Astrocyte (in vitro differentiated cells and primary cell): Measurements from ENCODE around the gene COMMD1. TPM values are rescaled to one million over a fixed set of nuclear protein-coding genes. Genes with fewer than 3 reads are reported as not detected.
"Not testable (repeated sequence)": the region's sequence is repeated elsewhere in the genome, so short reads cannot be mapped to it uniquely, and the experiment has no call there.

ENCODE experiments used
- DNase-seq: peaks from one replicate; pipeline ENCODE4 v3.0.0-alpha.2; 2010; ENCODE audit warnings: low read depth
- FAIRE-seq: peaks from 2 replicates; lab custom pipeline; 2011; peaks lifted over from hg19 to GRCh38; lab: Jason Lieb, UNC
- H2AFZ ChIP-seq: 2 replicates; pipeline ENCODE4 v1.6.0; 2012; ENCODE audit warnings: low read depth, low read length, inconsistent platforms
- H3K27ac ChIP-seq: 2 replicates; pipeline ENCODE4 v1.5.1; 2011; ENCODE audit warnings: low read depth, low read length, inconsistent platforms
- H3K27me3 ChIP-seq: 2 replicates; pipeline ENCODE4 v1.6.0; 2011; ENCODE audit warnings: low read length, inconsistent platforms; ENCODE audit not compliant: insufficient read depth
- H3K36me3 ChIP-seq: 2 replicates; pipeline ENCODE4 v1.5.1; 2011; ENCODE audit warnings: low read length, inconsistent platforms; ENCODE audit not compliant: insufficient read depth
- H3K4me1 ChIP-seq: 2 replicates; pipeline ENCODE4 v1.5.1; 2011; ENCODE audit warnings: low read length, inconsistent platforms; ENCODE audit not compliant: insufficient read depth
- H3K4me2 ChIP-seq: 2 replicates; pipeline ENCODE4 v1.6.0; 2012; ENCODE audit warnings: low read length, inconsistent platforms
- H3K4me3 ChIP-seq: 2 replicates; pipeline ENCODE4 v1.5.1; 2011; ENCODE audit warnings: low read depth, mild to moderate bottlenecking, low read length, inconsistent platforms; ENCODE audit not compliant: insufficient read depth
- H3K79me2 ChIP-seq: 2 replicates; pipeline ENCODE4 v1.6.0; 2012; ENCODE audit warnings: mild to moderate bottlenecking, low read length, inconsistent platforms; ENCODE audit not compliant: insufficient read depth
- H3K9ac ChIP-seq: 2 replicates; pipeline ENCODE4 v1.6.0; 2012; ENCODE audit warnings: mild to moderate bottlenecking, low read length, inconsistent platforms
- H3K9me3 ChIP-seq: 2 replicates; pipeline ENCODE4 v1.5.1; 2012; ENCODE audit warnings: low read depth, mild to moderate bottlenecking, low read length, inconsistent platforms; ENCODE audit not compliant: insufficient read depth
- H4K20me1 ChIP-seq: 2 replicates; pipeline ENCODE4 v1.6.0; 2012; ENCODE audit warnings: low read length, inconsistent platforms; ENCODE audit not compliant: insufficient read depth
- H3K27ac Mint-ChIP-seq: one replicate; pipeline ENCODE4 v1.8.0; 2021; ENCODE audit warnings: mild to moderate bottlenecking, mixed read lengths; ENCODE audit not compliant: unreplicated experiment
- H3K27me3 Mint-ChIP-seq: one replicate; pipeline ENCODE4 v1.8.0; 2021; ENCODE audit warnings: low read depth, mixed read lengths; ENCODE audit not compliant: unreplicated experiment
- H3K36me3 Mint-ChIP-seq: one replicate; pipeline ENCODE4 v1.8.0; 2021; ENCODE audit warnings: low read depth, mixed read lengths; ENCODE audit not compliant: unreplicated experiment
- H3K4me1 Mint-ChIP-seq: one replicate; pipeline ENCODE4 v1.8.0; 2021; ENCODE audit warnings: low read depth, mixed read lengths; ENCODE audit not compliant: unreplicated experiment
- H3K4me3 Mint-ChIP-seq: one replicate; pipeline ENCODE4 v1.8.0; 2021; ENCODE audit warnings: mild to moderate bottlenecking, moderate library complexity, mixed read lengths; ENCODE audit not compliant: unreplicated experiment
- H3K9me3 Mint-ChIP-seq: one replicate; pipeline ENCODE4 v1.8.0; 2021; ENCODE audit warnings: mild to moderate bottlenecking, mixed read lengths; ENCODE audit not compliant: unreplicated experiment
- EZH2 ChIP-seq: IDR thresholded peaks from 2 replicates; pipeline ENCODE4 v1.6.1; 2012; ENCODE audit warnings: mild to moderate bottlenecking, low read length, inconsistent platforms; ENCODE audit not compliant: insufficient read depth
- total RNA-seq: library from RNA; stranded (reverse); gene quantifications from 2 replicates; pipeline ENCODE4 v1.2.1, GENCODE V29; 2021
- TF ChIP-seq, protein P1 (sequence below): IDR thresholded peaks from 2 replicates; pipeline ENCODE4 v1.5.1; 2011; ENCODE audit warnings: low read depth, mild to moderate bottlenecking, inconsistent platforms, low read length, moderate library complexity; ENCODE audit not compliant: insufficient read depth

The COMMD1 gene
- total RNA-seq, 1 donor from 2014 or later = 32.0 TPM

DNA sequence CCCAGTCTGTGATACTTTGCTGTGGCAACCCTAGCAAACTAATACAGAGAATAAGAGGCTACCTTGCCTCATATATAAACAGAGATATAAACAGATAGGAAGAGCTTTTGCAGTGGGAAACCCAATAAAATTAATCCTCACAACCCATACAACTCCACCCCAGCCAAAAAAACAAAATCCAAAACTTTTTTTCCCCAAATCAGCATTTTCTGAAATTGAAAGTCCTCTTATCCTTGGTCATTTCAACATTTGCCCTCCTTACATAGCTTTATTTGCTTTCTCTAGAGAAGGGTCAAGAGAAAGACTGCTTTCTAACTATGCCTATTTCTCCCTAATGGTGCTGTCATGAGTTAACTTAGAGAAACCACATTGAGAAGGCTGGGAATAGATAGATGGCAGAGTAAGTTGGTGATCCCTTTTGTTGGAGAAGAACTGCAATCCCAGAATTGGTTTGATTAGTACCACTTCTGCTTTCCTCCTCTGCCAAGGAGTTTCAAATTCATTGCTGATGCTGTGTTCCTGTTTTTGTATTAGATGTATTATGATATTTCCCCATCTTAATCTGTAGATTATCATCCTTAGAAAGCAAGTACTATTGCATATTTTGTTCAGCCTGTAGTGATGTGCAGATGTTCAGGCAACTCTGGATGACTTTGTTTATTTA lies 214.0 kb downstream of the COMMD1 start:
- H3K27me3 Mint-ChIP-seq = no peaks in the 10 kb centered on the region
- no peaks in the 10 kb centered on the region for H3K4me1 Mint-ChIP-seq
- DNase-seq = no peak
- H3K36me3 Mint-ChIP-seq = no peaks in the 10 kb centered on the region
- TF ChIP-seq, protein P1, sequence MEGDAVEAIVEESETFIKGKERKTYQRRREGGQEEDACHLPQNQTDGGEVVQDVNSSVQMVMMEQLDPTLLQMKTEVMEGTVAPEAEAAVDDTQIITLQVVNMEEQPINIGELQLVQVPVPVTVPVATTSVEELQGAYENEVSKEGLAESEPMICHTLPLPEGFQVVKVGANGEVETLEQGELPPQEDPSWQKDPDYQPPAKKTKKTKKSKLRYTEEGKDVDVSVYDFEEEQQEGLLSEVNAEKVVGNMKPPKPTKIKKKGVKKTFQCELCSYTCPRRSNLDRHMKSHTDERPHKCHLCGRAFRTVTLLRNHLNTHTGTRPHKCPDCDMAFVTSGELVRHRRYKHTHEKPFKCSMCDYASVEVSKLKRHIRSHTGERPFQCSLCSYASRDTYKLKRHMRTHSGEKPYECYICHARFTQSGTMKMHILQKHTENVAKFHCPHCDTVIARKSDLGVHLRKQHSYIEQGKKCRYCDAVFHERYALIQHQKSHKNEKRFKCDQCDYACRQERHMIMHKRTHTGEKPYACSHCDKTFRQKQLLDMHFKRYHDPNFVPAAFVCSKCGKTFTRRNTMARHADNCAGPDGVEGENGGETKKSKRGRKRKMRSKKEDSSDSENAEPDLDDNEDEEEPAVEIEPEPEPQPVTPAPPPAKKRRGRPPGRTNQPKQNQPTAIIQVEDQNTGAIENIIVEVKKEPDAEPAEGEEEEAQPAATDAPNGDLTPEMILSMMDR = no peak
- no peak for TF ChIP-seq EZH2
- Histone ChIP-seq H3K4me3 (no peak overlapping the region), H3K9me3 (no peaks in the 10 kb centered on the region), H3K27ac (no peak overlapping the region), H2AFZ (no peak overlapping the region), H3K4me1 (peaks cover 3% of the 10 kb centered on the region), H3K79me2 (no peaks in the 10 kb centered on the region), H4K20me1 (no peaks in the 10 kb centered on the region), H3K36me3 (no peaks in the 10 kb centered on the region), H3K4me2 (no peak overlapping the region), H3K9ac (no peak overlapping the region), H3K27me3 (no peaks in the 10 kb centered on the region)
- no peak overlapping the region for H3K4me3 Mint-ChIP-seq
- FAIRE-seq = no peak
- no peak overlapping the region for H3K27ac Mint-ChIP-seq
- no peaks in the 10 kb centered on the region for H3K9me3 Mint-ChIP-seq

DNA sequence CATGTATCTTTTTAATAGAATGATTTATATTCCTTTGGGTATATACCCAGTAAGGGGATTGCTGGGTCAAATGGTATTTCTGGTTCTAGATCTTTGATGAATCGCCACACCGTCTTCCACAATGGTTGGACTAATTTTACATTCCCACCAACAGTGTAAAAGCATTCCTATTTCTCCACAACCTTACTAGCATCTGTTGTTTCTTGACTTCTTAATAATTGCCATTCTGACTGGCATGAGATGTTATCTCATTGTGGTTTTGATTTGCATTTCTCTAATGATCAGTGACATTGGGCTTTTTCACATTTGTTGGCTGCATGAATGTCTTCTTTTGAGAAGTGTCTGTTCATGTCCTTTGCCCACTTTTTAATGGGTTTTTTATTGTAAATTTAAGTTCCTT lies 220.8 kb downstream of the COMMD1 start:
- H3K4me3 ChIP-seq, H3K36me3 Mint-ChIP-seq, H3K4me1 ChIP-seq, H3K9ac ChIP-seq, DNase-seq, H3K4me3 Mint-ChIP-seq, H3K4me1 Mint-ChIP-seq, H3K9me3 Mint-ChIP-seq, H3K27ac Mint-ChIP-seq, H3K36me3 ChIP-seq, H3K4me2 ChIP-seq, H4K20me1 ChIP-seq, H2AFZ ChIP-seq, H3K79me2 ChIP-seq, H3K9me3 ChIP-seq, FAIRE-seq, H3K27me3 Mint-ChIP-seq, H3K27ac ChIP-seq, H3K27me3 ChIP-seq: not testable (repeated sequence)

DNA sequence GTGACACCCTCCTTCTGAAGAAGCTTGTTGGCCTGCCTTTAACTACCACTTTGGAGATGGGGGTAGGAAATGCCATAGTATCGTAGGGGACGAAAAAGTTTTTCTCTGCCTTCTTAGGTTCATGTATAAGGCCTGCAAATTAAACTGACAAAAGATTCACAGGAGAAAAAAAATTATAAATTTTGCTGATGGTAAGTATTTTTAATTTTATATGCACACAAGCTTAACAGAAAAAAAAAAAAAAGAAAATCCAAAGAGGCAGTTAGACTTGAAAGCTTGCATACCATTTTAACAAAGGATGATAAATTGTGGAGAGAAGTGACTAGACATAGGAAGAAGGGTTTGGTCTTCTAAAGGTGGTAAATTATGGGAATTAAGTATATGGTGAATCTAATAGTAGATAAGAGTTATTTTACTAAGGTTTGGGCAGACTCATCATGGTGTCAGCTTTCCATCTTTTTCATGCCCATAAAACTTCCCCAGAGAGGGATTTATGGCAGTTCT lies 227.9 kb downstream of the COMMD1 start:
- Mint-ChIP-seq H3K4me3 (no peak overlapping the region), H3K27ac (no peak overlapping the region), H3K27me3 (no peaks in the 10 kb centered on the region), H3K4me1 (peaks cover 6% of the 10 kb centered on the region), H3K36me3 (peaks cover 4% of the 10 kb centered on the region), H3K9me3 (no peaks in the 10 kb centered on the region)
- H3K4me1 ChIP-seq = no peaks in the 10 kb centered on the region
- H3K4me3 ChIP-seq = no peak overlapping the region
- no peaks in the 10 kb centered on the region for H3K79me2 ChIP-seq
- no peak overlapping the region for H2AFZ ChIP-seq
- no peak for FAIRE-seq
- no peak for DNase-seq
- no peaks in the 10 kb centered on the region for H3K9me3 ChIP-seq
- no peak overlapping the region for H3K27ac ChIP-seq
- H4K20me1 ChIP-seq = no peaks in the 10 kb centered on the region
- TF ChIP-seq, protein P1 = no peak
- TF ChIP-seq EZH2 = no peak
- no peaks in the 10 kb centered on the region for H3K27me3 ChIP-seq
- peaks cover 2% of the 10 kb centered on the region for H3K36me3 ChIP-seq
- H3K9ac ChIP-seq = no peak overlapping the region
- H3K4me2 ChIP-seq = no peak overlapping the region
